Measurements from ENCODE around the gene TPST1. TPM values are rescaled to one million over a fixed set of nuclear protein-coding genes. Genes with fewer than 3 reads are reported as not detected.

The TPST1 gene
- total RNA-seq, 2 experiments from 2014 or later: 1.9 to 2.6 TPM

- no peaks in the 10 kb centered on the region for H3K36me3 ChIP-seq (ENCODE audit: insufficient read depth, low read length)
- no peak overlapping the region for H3K4me3 ChIP-seq (ENCODE audit: low read length)
- H3K27me3 ChIP-seq (ENCODE audit: control insufficient read depth in 1 of 2, insufficient read depth in 2 of 2, low read length in 2 of 2): no peaks in the 10 kb centered on the region
- POLR2A ChIA-PET: no interaction called here
- ATAC-seq (ENCODE audit: poor library complexity) (no peak), DNase-seq (no peak)
- H3K4me1 Mint-ChIP-seq (ENCODE audit: low read depth): no peaks in the 10 kb centered on the region
- H3K9me3 Mint-ChIP-seq: no peaks in the 10 kb centered on the region
- intact Hi-C loops (cut with DNase I, micrococcal nuclease): no loop called here
- H3K36me3 Mint-ChIP-seq (ENCODE audit: low read depth): no peaks in the 10 kb centered on the region
- H3K4me3 Mint-ChIP-seq: no peak overlapping the region
- H3K4me1 ChIP-seq (ENCODE audit: insufficient read depth, low read length): no peaks in the 10 kb centered on the region
- TF ChIP-seq CTCF (IDR thresholded peaks at IDR 0.05): no peak
- no peaks in the 10 kb centered on the region for H3K9me3 ChIP-seq (ENCODE audit: control insufficient read depth in 1 of 2, insufficient read depth in 1 of 2, low read length in 2 of 2)
- no peaks in the 10 kb centered on the region for H3K27me3 Mint-ChIP-seq
- no peak overlapping the region for H3K27ac ChIP-seq (ENCODE audit: low read depth in 1 of 2, low read length in 2 of 2)
- H3K27ac Mint-ChIP-seq: no peak overlapping the region
- CTCF ChIA-PET: no interaction called here
Measured at GRCh38 chr7:66313886-66314568, 108.9 kb downstream of the TPST1 start.

GRCh38 chr7:66315192-66315591, 110.1 kb downstream of the TPST1 start:
- Mint-ChIP-seq H3K4me1 (ENCODE audit: low read depth) (no peaks in the 10 kb centered on the region), H3K27ac (no peak overlapping the region), H3K9me3 (no peaks in the 10 kb centered on the region), H3K36me3 (ENCODE audit: low read depth) (no peaks in the 10 kb centered on the region), H3K4me3 (no peak overlapping the region), H3K27me3 (no peaks in the 10 kb centered on the region)
- Histone ChIP-seq H3K27me3 (ENCODE audit: control insufficient read depth in 1 of 2, insufficient read depth in 2 of 2, low read length in 2 of 2) (no peaks in the 10 kb centered on the region), H3K9me3 (ENCODE audit: control insufficient read depth in 1 of 2, insufficient read depth in 1 of 2, low read length in 2 of 2) (no peaks in the 10 kb centered on the region), H3K4me1 (ENCODE audit: insufficient read depth, low read length) (no peaks in the 10 kb centered on the region), H3K36me3 (ENCODE audit: insufficient read depth, low read length) (no peaks in the 10 kb centered on the region), H3K4me3 (ENCODE audit: low read length) (no peak overlapping the region), H3K27ac (ENCODE audit: low read depth in 1 of 2, low read length in 2 of 2) (no peak overlapping the region)
- TF ChIP-seq CTCF (IDR thresholded peaks at IDR 0.05): no peak
- CTCF ChIA-PET: no interaction called here
- ATAC-seq (ENCODE audit: poor library complexity): no peak
- intact Hi-C loops (cut with DNase I, micrococcal nuclease): no loop called here
- no peak for DNase-seq
- POLR2A ChIA-PET: no interaction called here

GRCh38 chr7:66319407-66319979, 114.4 kb downstream of the TPST1 start:
- DNase-seq (no peak), ATAC-seq (ENCODE audit: poor library complexity) (no peak)
- no peak overlapping the region for H3K27ac ChIP-seq (ENCODE audit: low read depth in 1 of 2, low read length in 2 of 2)
- POLR2A ChIA-PET: no interaction called here
- no peak overlapping the region for H3K4me3 Mint-ChIP-seq
- H3K27me3 ChIP-seq (ENCODE audit: control insufficient read depth in 1 of 2, insufficient read depth in 2 of 2, low read length in 2 of 2): no peaks in the 10 kb centered on the region
- H3K36me3 ChIP-seq (ENCODE audit: insufficient read depth, low read length): no peaks in the 10 kb centered on the region
- CTCF ChIA-PET: no interaction called here
- no peak for TF ChIP-seq CTCF (IDR thresholded peaks at IDR 0.05)
- H3K27me3 Mint-ChIP-seq: peaks cover 3% of the 10 kb centered on the region
- no peaks in the 10 kb centered on the region for H3K36me3 Mint-ChIP-seq (ENCODE audit: low read depth)
- H3K27ac Mint-ChIP-seq: no peak overlapping the region
- H3K9me3 Mint-ChIP-seq: peaks cover 13% of the 10 kb centered on the region
- no peaks in the 10 kb centered on the region for H3K4me1 ChIP-seq (ENCODE audit: insufficient read depth, low read length)
- intact Hi-C loops (cut with DNase I, micrococcal nuclease): no loop called here
- H3K4me1 Mint-ChIP-seq (ENCODE audit: low read depth): no peaks in the 10 kb centered on the region
- H3K9me3 ChIP-seq (ENCODE audit: control insufficient read depth in 1 of 2, insufficient read depth in 1 of 2, low read length in 2 of 2): peaks cover 4 to 5% of the 10 kb centered on the region in 2 experiments
- H3K4me3 ChIP-seq (ENCODE audit: low read length): no peak overlapping the region

Measured in CD4-positive, alpha-beta T cell (primary cell).